Stimulated activated CD4-positive, alpha-beta T cell treated with anti-CD3 and anti-CD28 coated beads, TNF-alpha, amount 100 ng/mL, for 1 hour (primary cell): Measurements from ENCODE around the gene CETN1.

Source experiments
- DNase-seq, 3 donors: peaks; one replicate each; pipeline ENCODE4 v3.0.0-alpha.2; 2020; ENCODE audit warnings: low read depth in 3 of 3, low spot score in 1 of 3

The CETN1 gene

GRCh38 chr18:622289-622688 lies 42.1 kb downstream of the CETN1 start:
- no peak for DNase-seq

GRCh38 chr18:623761-624620 lies 43.8 kb downstream of the CETN1 start:
- DNase-seq: peak in 2 of 3 donors; percentile 5 to 17

GRCh38 chr18:627231-627630 lies 47.1 kb downstream of the CETN1 start:
- no peak for DNase-seq

GRCh38 chr18:629269-630150 lies 49.3 kb downstream of the CETN1 start:
- no peak for DNase-seq

- no peak for DNase-seq
Measured at GRCh38 chr18:631560-631959, 51.4 kb downstream of the CETN1 start.
